HEK293T (cell line): Measurements from ENCODE around the gene AXIN1.

ENCODE experiments used
- CTCF ChIA-PET: fragments of 350-600 bp; formaldehyde crosslinking; extraction: SDS; loops from one replicate; lab custom pipeline; 2021; ENCODE audit warnings: antibody characterized with exemption, inconsistent platforms; lab: Yijun Ruan, JAX
- POLR2A ChIA-PET: fragments of 350-600 bp; formaldehyde crosslinking; extraction: SDS; loops from one replicate; lab custom pipeline; 2020; ENCODE audit warnings: antibody characterized with exemption, inconsistent platforms; lab: Yijun Ruan, JAX
- DNase-seq: peaks from one replicate; pipeline ENCODE4 v3.0.0; 2012; ENCODE audit warnings: mixed read lengths; ENCODE audit errors: extremely low spot score
- ARNT ChIP-seq: fragments of 450-650 bp; IDR thresholded peaks from 2 replicates; pipeline ENCODE4 v1.6.1; 2017; ENCODE audit warnings: mild to moderate bottlenecking
- BHLHE40 ChIP-seq: fragments of 450-650 bp; IDR thresholded peaks from 2 replicates; pipeline ENCODE4 v1.6.1; 2016; ENCODE audit warnings: mild to moderate bottlenecking, moderate library complexity, borderline replicate concordance
- CTBP1 ChIP-seq: fragments of 450-650 bp; IDR thresholded peaks from 2 replicates; pipeline ENCODE4 v1.6.1; 2016; ENCODE audit warnings: borderline replicate concordance
- ELF4 ChIP-seq: fragments of 450-650 bp; IDR thresholded peaks from 2 replicates; pipeline ENCODE4 v1.6.1; 2017; ENCODE audit warnings: antibody characterized with exemption
- FOXA1 ChIP-seq: fragments of 450-650 bp; IDR thresholded peaks from 2 replicates; pipeline ENCODE4 v1.6.1; 2016; ENCODE audit warnings: mild to moderate bottlenecking
- FOXK2 ChIP-seq: fragments of 450-650 bp; IDR thresholded peaks from 2 replicates; pipeline ENCODE4 v1.6.1; 2016; ENCODE audit warnings: mild to moderate bottlenecking
- FOXM1 ChIP-seq: fragments of 450-650 bp; IDR thresholded peaks from 2 replicates; pipeline ENCODE4 v1.6.1; 2017; ENCODE audit warnings: mild to moderate bottlenecking, borderline replicate concordance
- HDGF ChIP-seq: fragments of 450-650 bp; IDR thresholded peaks from 2 replicates; pipeline ENCODE4 v1.6.1; 2017; ENCODE audit warnings: antibody characterized with exemption, borderline replicate concordance
- L3MBTL2 ChIP-seq: fragments of 450-650 bp; conservative IDR thresholded peaks from 2 replicates; pipeline ENCODE4 v1.6.1; 2016; ENCODE audit warnings: mild to moderate bottlenecking
- LEF1 ChIP-seq: fragments of 450-650 bp; IDR thresholded peaks from 2 replicates; pipeline ENCODE4 v1.6.1; 2017; ENCODE audit warnings: mild to moderate bottlenecking, borderline replicate concordance
- NFRKB ChIP-seq: fragments of 450-650 bp; IDR thresholded peaks from 2 replicates; pipeline ENCODE4 v1.6.1; 2016; ENCODE audit warnings: mild to moderate bottlenecking, moderate library complexity
- SP1 ChIP-seq: fragments of 450-650 bp; IDR thresholded peaks from 2 replicates; pipeline ENCODE4 v1.6.1; 2017
- SUZ12 ChIP-seq: fragments of 450-650 bp; IDR thresholded peaks from 2 replicates; pipeline ENCODE4 v1.6.1; 2016; ENCODE audit warnings: mild to moderate bottlenecking
- TARDBP ChIP-seq: fragments of 450-650 bp; IDR thresholded peaks from 2 replicates; pipeline ENCODE4 v1.6.1; 2016
- ZNF384 ChIP-seq: fragments of 450-650 bp; IDR thresholded peaks from 2 replicates; pipeline ENCODE4 v1.6.1; 2016
- TF ChIP-seq, protein P1 (sequence below): fragments of 450-650 bp; IDR thresholded peaks from 2 replicates; pipeline ENCODE4 v1.6.1; 2016

AXIN1 gene

GRCh38 chr16:322476-323143 lies 29.9 kb downstream of the AXIN1 start:
- TF ChIP-seq FOXA1 (no peak), HDGF (no peak), ZNF384 (no peak), FOXM1 (no peak), BHLHE40 (no peak), FOXK2 (no peak), TARDBP (no peak), ELF4 (no peak), NFRKB (no peak), LEF1 (no peak), SP1 (no peak)
- no peak for DNase-seq
- CTCF ChIA-PET: no interaction called here
- POLR2A ChIA-PET: interaction anchor here (1.8 kb wide), 1 partner anchor 42 kb away, joined by 5 read pairs; the partner anchor contains the start of gene ARHGDIG

- TF ChIP-seq ZNF384 (no peak), NFRKB (peak; percentile 56; the same call in 1 of the 2 replicates)
- POLR2A ChIA-PET: interaction anchor here (1.8 kb wide), 1 partner anchor 41 kb away, joined by 5 read pairs; the partner anchor contains the start of gene ARHGDIG
- no peak for DNase-seq
- CTCF ChIA-PET: no interaction called here
Observed at GRCh38 chr16:321532-321931, 31.0 kb downstream of the AXIN1 start.

DNA sequence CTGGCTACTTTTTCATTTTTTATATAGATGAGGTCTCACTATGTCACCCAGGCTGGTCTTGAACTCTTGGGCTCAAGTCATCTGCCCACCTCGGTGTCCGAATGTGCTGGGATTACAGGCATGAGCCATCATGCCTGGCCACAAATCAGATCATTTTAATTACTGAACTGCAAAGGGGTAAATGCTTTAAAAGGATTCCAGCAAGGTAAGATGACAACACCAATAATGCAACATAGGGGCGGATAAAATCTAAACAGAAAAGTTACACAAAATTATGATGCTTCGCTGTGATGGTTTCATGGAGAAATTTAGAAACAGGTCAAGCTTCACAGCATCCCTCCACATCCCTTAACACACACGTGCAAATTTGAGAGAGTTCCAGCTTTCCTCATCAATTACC lies 32.3 kb downstream of the AXIN1 start:
- ChIA-PET POLR2A (no interaction called here), CTCF (no interaction called here)
- TF ChIP-seq NFRKB (no peak), ZNF384 (no peak), TARDBP (no peak), ARNT (no peak), SUZ12 (no peak), BHLHE40 (no peak), L3MBTL2 (no peak), CTBP1 (no peak), SP1 (no peak), LEF1 (no peak)
- TF ChIP-seq, protein P1, sequence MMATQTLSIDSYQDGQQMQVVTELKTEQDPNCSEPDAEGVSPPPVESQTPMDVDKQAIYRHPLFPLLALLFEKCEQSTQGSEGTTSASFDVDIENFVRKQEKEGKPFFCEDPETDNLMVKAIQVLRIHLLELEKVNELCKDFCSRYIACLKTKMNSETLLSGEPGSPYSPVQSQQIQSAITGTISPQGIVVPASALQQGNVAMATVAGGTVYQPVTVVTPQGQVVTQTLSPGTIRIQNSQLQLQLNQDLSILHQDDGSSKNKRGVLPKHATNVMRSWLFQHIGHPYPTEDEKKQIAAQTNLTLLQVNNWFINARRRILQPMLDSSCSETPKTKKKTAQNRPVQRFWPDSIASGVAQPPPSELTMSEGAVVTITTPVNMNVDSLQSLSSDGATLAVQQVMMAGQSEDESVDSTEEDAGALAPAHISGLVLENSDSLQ: no peak
- no peak for DNase-seq

DNA sequence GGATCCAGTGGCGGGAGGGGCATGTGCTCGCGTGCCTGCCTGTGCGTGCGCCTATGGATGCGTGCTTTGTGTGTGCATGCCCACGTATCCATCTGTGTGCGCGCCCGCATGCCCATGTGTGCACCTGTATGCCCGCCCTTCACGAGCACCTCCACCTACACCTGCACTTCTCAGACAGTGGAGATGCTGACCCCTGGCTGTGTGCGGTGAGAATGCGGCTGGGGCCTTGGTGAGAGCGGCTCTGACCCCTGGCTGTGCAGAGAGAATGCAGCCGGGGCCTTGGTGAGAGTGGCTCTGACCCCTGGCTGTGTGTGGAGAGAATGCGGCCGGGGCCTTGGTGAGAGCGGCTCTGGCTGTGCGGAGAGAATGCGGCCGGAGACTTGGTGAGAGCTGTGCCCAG lies 33.9 kb downstream of the AXIN1 start:
- ChIA-PET POLR2A (no interaction called here), CTCF (no interaction called here)
- TF ChIP-seq NFRKB: no peak
- TF ChIP-seq SP1: no peak
- TF ChIP-seq ARNT: no peak
- TF ChIP-seq ZNF384: no peak
- no peak for TF ChIP-seq HDGF
- TF ChIP-seq CTBP1: no peak
- TF ChIP-seq ELF4: no peak
- peak; percentile 50 for DNase-seq

- TF ChIP-seq, protein P1: no peak
- TF ChIP-seq ARNT (no peak), BHLHE40 (no peak), NFRKB (no peak), SUZ12 (no peak), FOXA1 (no peak), SP1 (no peak)
- POLR2A ChIA-PET: no interaction called here
- DNase-seq: no peak
- CTCF ChIA-PET: interaction anchor here (1.0 kb wide), 1 partner anchor 108 kb away, joined by 6 read pairs; no protein-coding TSS in a partner anchor
Observed at GRCh38 chr16:317583-317982, 34.9 kb downstream of the AXIN1 start.

DNA sequence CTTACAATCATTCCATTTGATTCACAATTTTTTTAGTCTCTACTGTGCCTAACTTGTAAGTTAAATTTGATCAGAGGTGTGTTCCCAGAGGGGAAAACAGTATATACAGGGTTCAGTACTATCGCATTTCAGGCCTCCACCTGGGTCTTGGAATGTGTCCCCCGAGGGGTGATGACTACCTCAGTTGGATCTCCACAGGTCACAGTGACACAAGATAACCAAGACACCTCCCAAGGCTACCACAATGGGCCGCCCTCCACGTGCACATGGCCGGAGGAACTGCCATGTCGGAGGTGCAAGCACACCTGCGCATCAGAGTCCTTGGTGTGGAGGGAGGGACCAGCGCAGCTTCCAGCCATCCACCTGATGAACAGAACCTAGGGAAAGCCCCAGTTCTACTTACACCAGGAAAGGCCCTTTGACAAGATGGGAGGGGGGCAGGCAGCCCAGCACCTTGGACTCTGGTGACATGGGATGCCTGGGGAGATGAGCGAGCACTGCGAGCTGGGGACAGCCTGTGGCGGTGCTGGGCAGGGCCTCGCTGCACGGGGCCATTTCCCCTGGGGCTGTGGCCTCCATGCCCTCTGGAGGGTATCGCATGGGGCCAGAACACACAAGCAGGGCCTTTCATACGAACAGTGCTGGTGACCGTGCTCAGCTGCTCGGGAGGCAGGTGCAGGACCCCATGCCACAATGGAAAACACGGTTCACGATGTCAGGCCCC lies 35.6 kb downstream of the AXIN1 start:
- ChIA-PET POLR2A (no interaction called here), CTCF (interaction anchor here (1.0 kb wide), 1 partner anchor 107 kb away, joined by 6 read pairs; no protein-coding TSS in a partner anchor)
- DNase-seq: no peak
- TF ChIP-seq FOXK2 (no peak), HDGF (no peak), FOXM1 (no peak), SUZ12 (no peak), ZNF384 (no peak), ELF4 (no peak), TARDBP (no peak), FOXA1 (no peak), L3MBTL2 (no peak), NFRKB (no peak)
- TF ChIP-seq, protein P1: no peak
